Camera-type eye (tissue), 1 donor: Measurements from ENCODE around the gene ATP6AP2. TPM values are rescaled to one million over a fixed set of nuclear protein-coding genes. Genes with fewer than 3 reads are reported as not detected.

Experiments
- total RNA-seq: library from RNA; depleted of rRNA; stranded (reverse); fragments of >200 nt; gene quantifications from one replicate; pipeline ENCODE4 v1.2.3, GENCODE V29; 2014

Gene ATP6AP2, protein sequence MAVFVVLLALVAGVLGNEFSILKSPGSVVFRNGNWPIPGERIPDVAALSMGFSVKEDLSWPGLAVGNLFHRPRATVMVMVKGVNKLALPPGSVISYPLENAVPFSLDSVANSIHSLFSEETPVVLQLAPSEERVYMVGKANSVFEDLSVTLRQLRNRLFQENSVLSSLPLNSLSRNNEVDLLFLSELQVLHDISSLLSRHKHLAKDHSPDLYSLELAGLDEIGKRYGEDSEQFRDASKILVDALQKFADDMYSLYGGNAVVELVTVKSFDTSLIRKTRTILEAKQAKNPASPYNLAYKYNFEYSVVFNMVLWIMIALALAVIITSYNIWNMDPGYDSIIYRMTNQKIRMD
- 108 TPM for total RNA-seq

DNA sequence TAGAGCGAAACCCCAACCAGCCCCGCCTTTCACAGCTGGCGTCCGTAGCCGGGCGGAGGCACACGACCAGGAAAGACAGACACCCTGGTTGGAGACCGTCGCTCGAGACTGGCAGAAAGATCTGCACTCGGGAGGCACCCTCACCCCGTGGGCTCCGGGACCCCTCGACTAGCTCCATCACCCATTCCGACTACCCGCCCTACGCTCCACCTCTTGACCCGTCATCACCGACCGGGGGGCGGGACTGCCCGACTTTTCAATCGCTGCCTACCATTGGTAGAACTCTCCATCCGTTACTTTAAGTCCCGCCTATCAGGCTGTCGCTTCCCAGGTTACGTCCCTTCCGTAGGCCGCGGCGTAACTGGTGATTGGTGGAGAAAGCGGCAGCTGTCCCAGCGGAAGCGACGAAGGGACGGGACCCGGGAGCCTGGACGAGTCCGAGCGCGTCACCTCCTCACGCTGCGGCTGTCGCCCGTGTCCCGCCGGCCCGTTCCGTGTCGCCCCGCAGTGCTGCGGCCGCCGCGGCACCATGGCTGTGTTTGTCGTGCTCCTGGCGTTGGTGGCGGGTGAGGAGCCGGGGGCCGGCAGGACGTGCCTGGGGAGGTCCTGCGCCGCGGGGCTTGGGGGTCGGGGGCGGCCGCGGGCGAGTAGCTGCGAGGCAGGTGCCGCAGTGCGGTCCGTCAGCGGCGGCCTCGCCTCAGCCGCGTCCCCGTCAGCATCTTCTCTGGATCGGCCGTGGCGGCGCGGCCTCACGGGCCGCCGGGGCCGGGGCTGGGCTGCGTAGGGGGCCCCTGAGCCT is at the start of gene ATP6AP2:
TSS of gene ATP6AP2 (plus strand) at position 434 of the 799 bp plus-strand sequence. CDS start at position 530, 96 bp downstream.

DNA sequence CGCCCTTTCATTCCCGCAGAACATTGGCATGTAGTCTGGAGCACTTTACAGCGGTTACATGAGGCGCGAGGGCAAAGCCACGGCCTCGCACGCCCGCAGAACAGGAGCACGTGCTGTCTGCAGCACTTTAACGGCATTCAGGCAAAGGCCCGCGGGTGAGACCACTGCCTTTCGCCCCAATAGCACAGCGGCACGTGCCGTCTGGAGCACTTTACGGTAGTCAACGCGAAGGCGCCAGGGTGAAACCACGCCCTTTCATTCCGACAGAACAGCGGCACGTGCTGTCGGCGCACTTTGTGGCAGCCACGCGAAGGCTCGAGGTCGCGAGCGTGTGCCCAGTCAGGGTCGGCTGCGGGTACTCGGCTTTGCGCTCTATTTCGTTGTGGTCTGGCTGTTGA is 42.4 kb downstream of the ATP6AP2 start, which contains the start of gene MPC1L:
TSS of gene MPC1L (plus strand) at position 290 of the 398 bp plus-strand sequence. CDS start 138 bp downstream, outside the sequence.

DNA sequence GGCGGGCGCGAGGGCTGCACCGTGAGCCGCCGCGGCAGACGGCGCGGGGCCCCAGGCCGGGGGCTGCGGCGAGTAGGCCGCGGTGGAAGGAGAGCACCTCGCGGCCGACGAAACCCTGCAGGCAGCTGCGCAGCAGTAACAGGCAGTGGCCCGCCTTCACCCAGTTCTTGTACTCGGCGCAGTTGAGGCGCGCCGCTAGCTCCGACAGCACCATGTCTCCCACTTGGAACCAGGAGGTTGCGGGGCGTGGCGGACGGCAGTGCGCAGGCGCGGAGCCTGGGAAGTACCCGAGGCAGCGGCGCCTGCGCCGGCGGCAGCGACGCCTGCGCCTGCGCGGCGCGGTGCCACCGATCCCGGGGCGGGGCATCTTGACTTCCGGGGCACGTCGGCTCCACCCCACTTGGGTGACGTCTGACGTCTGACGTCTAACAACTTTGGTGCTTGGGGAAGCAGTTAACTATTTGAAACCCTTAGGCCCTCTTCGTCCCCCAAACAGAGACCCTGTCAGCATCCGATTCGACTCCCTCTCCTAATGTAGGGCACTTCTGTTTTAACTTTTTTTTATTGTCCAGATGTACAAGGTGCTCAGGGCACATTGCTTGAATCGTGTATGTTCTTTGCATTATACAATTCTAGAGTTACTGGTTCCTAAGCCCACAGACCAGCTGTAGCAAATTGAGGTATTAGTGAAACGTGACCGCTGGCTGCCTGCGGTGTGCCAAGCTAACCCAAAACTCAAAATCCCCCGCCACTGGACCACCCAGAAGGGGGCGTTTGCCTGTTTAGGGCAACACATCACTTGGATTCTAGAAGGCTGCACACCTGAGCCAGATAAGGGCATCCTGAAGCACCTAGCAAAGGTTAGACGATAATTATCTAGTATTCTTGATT is 66.8 kb downstream of the ATP6AP2 start, which contains the start of gene CXorf38:
TSS of gene CXorf38 (minus strand) at position 255 of the 891 bp plus-strand sequence. CDS start at position 214, 41 bp downstream.

Other genes starting within 250 kb of the ATP6AP2 start
- gene MPC1L, start 42.5 kb downstream of the ATP6AP2 start, total RNA-seq: not detected
- gene CXorf38, start 66.6 kb downstream of the ATP6AP2 start, total RNA-seq: 16.0 TPM
- 56.8 TPM for gene MED14, start 154.6 kb downstream of the ATP6AP2 start, total RNA-seq